ENCODE data around the gene CGGBP1. TPM values are rescaled to one million over a fixed set of nuclear protein-coding genes. Genes with fewer than 3 reads are reported as not detected.

CGGBP1 gene
- total RNA-seq, 1 experiment from 2014 or later: 43.2 TPM

DNA sequence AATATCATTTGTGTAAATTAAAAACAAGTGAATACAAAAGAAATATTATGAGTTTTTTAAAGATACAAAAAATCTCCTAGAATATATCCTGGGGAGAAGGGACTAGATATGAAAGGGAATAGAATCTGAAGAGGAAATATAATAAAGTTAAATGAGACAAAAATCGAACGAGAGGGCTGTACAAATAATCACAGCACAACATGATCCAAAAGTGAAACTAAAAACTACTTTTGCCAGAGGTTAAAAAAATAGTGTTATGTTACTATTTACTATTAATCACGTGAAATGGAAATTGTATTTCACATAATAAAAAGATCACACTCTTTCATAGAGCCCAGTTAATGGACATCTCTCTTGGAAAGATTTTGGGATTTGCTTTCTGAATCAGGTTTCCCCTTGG is 28.6 kb downstream of the CGGBP1 start:
- peaks cover 9% of the 10 kb centered on the region for H3K27me3 Mint-ChIP-seq (ENCODE audit: insufficient read depth, unreplicated experiment)
- peaks cover 6% of the 10 kb centered on the region for H3K4me1 Mint-ChIP-seq (ENCODE audit: low read depth, unreplicated experiment)
- Histone ChIP-seq H3K27me3 (replicated peaks; ENCODE audit: control insufficient read depth, insufficient read depth, low read length) (no peaks in the 10 kb centered on the region), H3K36me3 (ENCODE audit: control insufficient read depth, insufficient read depth, low read length) (no peaks in the 10 kb centered on the region), H3K9me3 (no peaks in the 10 kb centered on the region), H3K4me3 (ENCODE audit: low read depth, low read length) (no peak overlapping the region), H3K4me1 (no peaks in the 10 kb centered on the region)
- no peak overlapping the region for H3K27ac Mint-ChIP-seq (ENCODE audit: unreplicated experiment)
- H3K36me3 Mint-ChIP-seq (ENCODE audit: insufficient read depth, unreplicated experiment): no peaks in the 10 kb centered on the region
- H3K9me3 Mint-ChIP-seq (ENCODE audit: unreplicated experiment): no peaks in the 10 kb centered on the region
- no peak for DNase-seq
- ChIA-PET CTCF (no interaction called here), POLR2A (no interaction called here)
- BruUV-seq (replicated peaks): no TSS peak
- H3K4me3 Mint-ChIP-seq (ENCODE audit: unreplicated experiment): no peak overlapping the region
- TF ChIP-seq, protein P1, sequence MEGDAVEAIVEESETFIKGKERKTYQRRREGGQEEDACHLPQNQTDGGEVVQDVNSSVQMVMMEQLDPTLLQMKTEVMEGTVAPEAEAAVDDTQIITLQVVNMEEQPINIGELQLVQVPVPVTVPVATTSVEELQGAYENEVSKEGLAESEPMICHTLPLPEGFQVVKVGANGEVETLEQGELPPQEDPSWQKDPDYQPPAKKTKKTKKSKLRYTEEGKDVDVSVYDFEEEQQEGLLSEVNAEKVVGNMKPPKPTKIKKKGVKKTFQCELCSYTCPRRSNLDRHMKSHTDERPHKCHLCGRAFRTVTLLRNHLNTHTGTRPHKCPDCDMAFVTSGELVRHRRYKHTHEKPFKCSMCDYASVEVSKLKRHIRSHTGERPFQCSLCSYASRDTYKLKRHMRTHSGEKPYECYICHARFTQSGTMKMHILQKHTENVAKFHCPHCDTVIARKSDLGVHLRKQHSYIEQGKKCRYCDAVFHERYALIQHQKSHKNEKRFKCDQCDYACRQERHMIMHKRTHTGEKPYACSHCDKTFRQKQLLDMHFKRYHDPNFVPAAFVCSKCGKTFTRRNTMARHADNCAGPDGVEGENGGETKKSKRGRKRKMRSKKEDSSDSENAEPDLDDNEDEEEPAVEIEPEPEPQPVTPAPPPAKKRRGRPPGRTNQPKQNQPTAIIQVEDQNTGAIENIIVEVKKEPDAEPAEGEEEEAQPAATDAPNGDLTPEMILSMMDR (IDR thresholded peaks at IDR 0.05; ENCODE audit: insufficient read depth in 1 of 2, low read depth in 1 of 2, low read length in 1 of 2, severe bottlenecking in 1 of 2, unreplicated experiment in 1 of 2): no peak
- intact Hi-C loops (cut with micrococcal nuclease; ENCODE audit: unreplicated experiment): no loop called here

DNA sequence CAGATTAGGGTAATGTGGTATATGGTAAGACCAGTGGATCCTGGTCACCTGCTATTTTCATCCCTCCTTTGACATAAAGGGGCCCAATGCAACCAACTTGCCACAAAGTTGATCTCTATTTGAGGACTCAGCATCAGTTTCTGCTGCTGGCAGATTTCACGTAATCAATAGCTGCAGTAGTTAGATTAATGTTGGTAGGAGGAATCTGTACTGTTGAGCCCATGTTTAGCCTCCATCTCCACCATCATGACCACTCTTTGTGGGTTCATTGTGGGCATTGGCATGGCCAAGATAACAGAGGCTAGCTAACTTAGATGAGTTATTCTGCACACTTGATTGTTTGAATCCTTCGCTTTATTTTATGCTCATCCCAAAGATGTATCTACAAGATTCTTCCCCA is 29.9 kb downstream of the CGGBP1 start:
- no peak overlapping the region for H3K4me3 Mint-ChIP-seq (ENCODE audit: unreplicated experiment)
- H3K27me3 ChIP-seq (replicated peaks; ENCODE audit: control insufficient read depth, insufficient read depth, low read length): no peaks in the 10 kb centered on the region
- no peaks in the 10 kb centered on the region for H3K9me3 Mint-ChIP-seq (ENCODE audit: unreplicated experiment)
- no peak overlapping the region for H3K4me3 ChIP-seq (ENCODE audit: low read depth, low read length)
- H3K9me3 ChIP-seq: no peaks in the 10 kb centered on the region
- H3K36me3 Mint-ChIP-seq (ENCODE audit: insufficient read depth, unreplicated experiment): no peaks in the 10 kb centered on the region
- H3K4me1 Mint-ChIP-seq (ENCODE audit: low read depth, unreplicated experiment): peaks cover 6% of the 10 kb centered on the region
- ChIA-PET CTCF (no interaction called here), POLR2A (no interaction called here)
- H3K36me3 ChIP-seq (ENCODE audit: control insufficient read depth, insufficient read depth, low read length): no peaks in the 10 kb centered on the region
- H3K27ac Mint-ChIP-seq (ENCODE audit: unreplicated experiment): no peak overlapping the region
- TF ChIP-seq, protein P1 (IDR thresholded peaks at IDR 0.05; ENCODE audit: insufficient read depth in 1 of 2, low read depth in 1 of 2, low read length in 1 of 2, severe bottlenecking in 1 of 2, unreplicated experiment in 1 of 2): no peak
- BruUV-seq (replicated peaks): no TSS peak
- H3K27me3 Mint-ChIP-seq (ENCODE audit: insufficient read depth, unreplicated experiment): peaks cover 9% of the 10 kb centered on the region
- intact Hi-C loops (cut with micrococcal nuclease; ENCODE audit: unreplicated experiment): no loop called here
- H3K4me1 ChIP-seq: no peaks in the 10 kb centered on the region
- no peak for DNase-seq

DNA sequence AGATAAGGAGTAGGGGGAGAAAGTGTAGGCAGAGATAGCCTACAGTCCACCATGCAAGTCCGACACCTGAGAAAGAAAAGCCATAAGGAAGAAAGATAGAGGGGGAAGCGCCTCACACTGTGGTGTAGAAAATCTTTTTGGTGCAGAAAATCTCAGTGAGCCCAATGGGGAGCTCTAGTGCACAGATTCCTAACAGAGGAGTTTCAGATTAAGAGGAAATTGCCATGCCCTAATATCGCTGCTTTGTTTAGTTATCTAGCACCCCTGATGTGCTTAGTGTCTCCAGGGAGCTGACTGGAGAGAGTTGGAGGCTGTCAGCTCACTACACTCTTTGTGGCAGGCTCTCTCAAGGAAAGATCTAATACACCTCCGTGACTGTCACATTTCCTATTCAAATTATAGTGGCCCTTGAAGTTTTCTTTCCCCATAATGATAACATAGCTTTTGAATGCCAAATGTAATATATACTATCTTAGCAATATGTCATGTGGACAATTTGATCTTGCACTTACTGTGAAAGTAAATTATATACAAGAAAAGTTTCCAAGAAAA is 33.7 kb downstream of the CGGBP1 start:
- peaks cover 11% of the 10 kb centered on the region for H3K27me3 Mint-ChIP-seq (ENCODE audit: insufficient read depth, unreplicated experiment)
- Histone ChIP-seq H3K4me3 (ENCODE audit: low read depth, low read length) (no peak overlapping the region), H3K4me1 (no peaks in the 10 kb centered on the region), H3K36me3 (ENCODE audit: control insufficient read depth, insufficient read depth, low read length) (no peaks in the 10 kb centered on the region), H3K27me3 (replicated peaks; ENCODE audit: control insufficient read depth, insufficient read depth, low read length) (no peaks in the 10 kb centered on the region), H3K9me3 (no peaks in the 10 kb centered on the region)
- BruUV-seq (replicated peaks): no TSS peak
- ChIA-PET POLR2A (no interaction called here), CTCF (no interaction called here)
- intact Hi-C loops (cut with micrococcal nuclease; ENCODE audit: unreplicated experiment): no loop called here
- no peaks in the 10 kb centered on the region for H3K36me3 Mint-ChIP-seq (ENCODE audit: insufficient read depth, unreplicated experiment)
- H3K4me3 Mint-ChIP-seq (ENCODE audit: unreplicated experiment): no peak overlapping the region
- no peak overlapping the region for H3K27ac Mint-ChIP-seq (ENCODE audit: unreplicated experiment)
- H3K9me3 Mint-ChIP-seq (ENCODE audit: unreplicated experiment): no peaks in the 10 kb centered on the region
- no peak for DNase-seq
- TF ChIP-seq, protein P1 (IDR thresholded peaks at IDR 0.05; ENCODE audit: insufficient read depth in 1 of 2, low read depth in 1 of 2, low read length in 1 of 2, severe bottlenecking in 1 of 2, unreplicated experiment in 1 of 2): no peak
- no peaks in the 10 kb centered on the region for H3K4me1 Mint-ChIP-seq (ENCODE audit: low read depth, unreplicated experiment)
